Hematopoietic multipotent progenitor cell treated with erythropoietin and hydrocortisone succinate and interleukin-3 and kit ligand, for 15 days (in vitro differentiated cells): Measurements from ENCODE around the gene KPNA3.
"Not testable (repeated sequence)": the region's sequence is repeated elsewhere in the genome, so short reads cannot be mapped to it uniquely, and the experiment has no call there.

ENCODE experiments used
- DNase-seq: peaks from one replicate; pipeline ENCODE4 v3.0.0-alpha.2; 2015; ENCODE audit warnings: low spot score

The KPNA3 gene

GRCh38 chr13:49792550-49793324, at the start of gene KPNA3:
Gene KPNA3 (minus strand): TSS chr13:49792682. CDS start chr13:49792506, 176 bp downstream.
- DNase-seq = peak; percentile 96

GRCh38 chr13:49841964-49842363, 49.5 kb upstream of the KPNA3 start:
- no peak for DNase-seq

GRCh38 chr13:49840675-49841074, 48.2 kb upstream of the KPNA3 start:
- DNase-seq = no peak

GRCh38 chr13:49840266-49840665, 47.8 kb upstream of the KPNA3 start:
- DNase-seq = no peak

- DNase-seq = no peak
Observed at GRCh38 chr13:49838989-49839388, 46.5 kb upstream of the KPNA3 start.

GRCh38 chr13:49836516-49836915, 44.0 kb upstream of the KPNA3 start:
- no peak for DNase-seq

GRCh38 chr13:49833402-49833801, 40.9 kb upstream of the KPNA3 start:
- no peak for DNase-seq

- DNase-seq = no peak
Observed at GRCh38 chr13:49831455-49831854, 39.0 kb upstream of the KPNA3 start.

- no peak for DNase-seq
Observed at GRCh38 chr13:49830721-49831120, 38.2 kb upstream of the KPNA3 start.

GRCh38 chr13:49829715-49830114, 37.2 kb upstream of the KPNA3 start:
- no peak for DNase-seq

GRCh38 chr13:49828453-49828852, 36.0 kb upstream of the KPNA3 start:
- DNase-seq = no peak

GRCh38 chr13:49827891-49828290, 35.4 kb upstream of the KPNA3 start:
- DNase-seq = no peak

GRCh38 chr13:49827336-49827735, 34.9 kb upstream of the KPNA3 start:
- DNase-seq = no peak

GRCh38 chr13:49821216-49822009, 28.9 kb upstream of the KPNA3 start:
- peak; percentile 59 for DNase-seq

- DNase-seq = no peak
Observed at GRCh38 chr13:49820591-49821215, 28.2 kb upstream of the KPNA3 start.

GRCh38 chr13:49816047-49816446, 23.6 kb upstream of the KPNA3 start:
- not testable (repeated sequence) for DNase-seq

GRCh38 chr13:49814551-49815270, 22.2 kb upstream of the KPNA3 start:
- DNase-seq = no peak

GRCh38 chr13:49812812-49813211, 20.3 kb upstream of the KPNA3 start:
- no peak for DNase-seq

GRCh38 chr13:49811527-49811908, 19.0 kb upstream of the KPNA3 start:
- DNase-seq = no peak

GRCh38 chr13:49810567-49811526, 18.4 kb upstream of the KPNA3 start:
- no peak for DNase-seq

- no peak for DNase-seq
Observed at GRCh38 chr13:49807681-49808080, 15.2 kb upstream of the KPNA3 start.
